Mucosa of descending colon (tissue), 3 donors: ENCODE results near the gene PAQR7. TPM values are rescaled to one million over a fixed set of nuclear protein-coding genes. Genes with fewer than 3 reads are reported as not detected.

Experiments used
- ATAC-seq: fragments of 200-7000 bp; cut with Tn5 transposase; one replicate; pipeline ENCODE4 v1.9.1; 2020; ENCODE audit warnings: mild to moderate bottlenecking, moderate library complexity
- DNase-seq, 3 donors: peaks; one replicate each; pipeline ENCODE4 v3.0.0-alpha.2; 2020
- H3K36me3 ChIP-seq: fragments of 200-600 bp; one replicate; pipeline ENCODE4 v1.8.0; 2021; ENCODE audit warnings: low read depth, mild to moderate bottlenecking
- H3K4me1 ChIP-seq: fragments of 200-600 bp; one replicate; pipeline ENCODE4 v1.8.0; 2021; ENCODE audit warnings: low read depth, mild to moderate bottlenecking
- H3K4me3 ChIP-seq: fragments of 200-600 bp; one replicate; pipeline ENCODE4 v1.8.0; 2021; ENCODE audit warnings: mild to moderate bottlenecking
- H3K9me3 ChIP-seq: fragments of 200-600 bp; one replicate; pipeline ENCODE4 v1.8.0; 2021; ENCODE audit warnings: mild to moderate bottlenecking
- intact Hi-C, 2 donors: fragments of 100-400 bp; cut with DNase I in 1 of 2; cut with micrococcal nuclease in 1 of 2; formaldehyde crosslinking; loops; one replicate each; pipeline versions ENCODE4 v1.11.0 to v1.11.1; 2022; cut with DNase I, micrococcal nuclease
- total RNA-seq, 3 donors: library from RNA; stranded (reverse); fragmentation: NEBNext Ultra II Directional in 2 of 3; extraction: Animal tissue kit (Norgen Biotek cat#: 25700) in 2 of 3; gene quantifications; one replicate each; pipeline versions ENCODE4 v1.2.1 to v1.2.4, GENCODE V29; 2021 to 2023
- TF ChIP-seq, protein P1 (sequence below): fragments of 200-600 bp; IDR thresholded peaks from one replicate; pipeline ENCODE4 v1.8.0; 2022; ENCODE audit warnings: antibody characterized with exemption, mild to moderate bottlenecking
- donor health status: DM: no; HTN: no; CAD: no; lungs with moderate emphysema.
- donor health status: DM: no; HTN: no; CAD: no.
- donor health status: DM: no; HTN: yes; CAD: no.

Gene PAQR7
- total RNA-seq, 3 donors from 2014 or later: 2.5 to 7.7 (median 2.7) TPM

DNA sequence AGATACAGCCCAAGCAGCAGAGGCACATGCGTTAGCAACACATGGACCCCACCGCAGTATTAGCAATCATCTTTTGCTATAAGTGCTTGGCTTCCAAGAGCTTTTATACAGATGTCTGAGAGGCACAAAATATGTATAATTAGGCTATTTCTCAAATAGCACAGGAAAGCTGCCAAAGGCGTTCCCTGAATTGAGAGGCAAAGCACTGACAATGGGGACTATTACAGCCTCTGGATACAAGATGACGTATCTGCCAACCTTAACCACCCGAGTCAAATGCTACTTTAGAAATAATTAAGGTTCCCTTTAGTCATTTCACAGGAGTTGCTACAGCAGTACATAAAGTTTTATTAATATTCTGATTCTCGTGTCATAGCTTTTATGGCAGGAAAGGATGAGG lies 24.3 kb upstream of the PAQR7 start:
- no peak overlapping the region for H3K4me3 ChIP-seq
- TF ChIP-seq, protein P1, sequence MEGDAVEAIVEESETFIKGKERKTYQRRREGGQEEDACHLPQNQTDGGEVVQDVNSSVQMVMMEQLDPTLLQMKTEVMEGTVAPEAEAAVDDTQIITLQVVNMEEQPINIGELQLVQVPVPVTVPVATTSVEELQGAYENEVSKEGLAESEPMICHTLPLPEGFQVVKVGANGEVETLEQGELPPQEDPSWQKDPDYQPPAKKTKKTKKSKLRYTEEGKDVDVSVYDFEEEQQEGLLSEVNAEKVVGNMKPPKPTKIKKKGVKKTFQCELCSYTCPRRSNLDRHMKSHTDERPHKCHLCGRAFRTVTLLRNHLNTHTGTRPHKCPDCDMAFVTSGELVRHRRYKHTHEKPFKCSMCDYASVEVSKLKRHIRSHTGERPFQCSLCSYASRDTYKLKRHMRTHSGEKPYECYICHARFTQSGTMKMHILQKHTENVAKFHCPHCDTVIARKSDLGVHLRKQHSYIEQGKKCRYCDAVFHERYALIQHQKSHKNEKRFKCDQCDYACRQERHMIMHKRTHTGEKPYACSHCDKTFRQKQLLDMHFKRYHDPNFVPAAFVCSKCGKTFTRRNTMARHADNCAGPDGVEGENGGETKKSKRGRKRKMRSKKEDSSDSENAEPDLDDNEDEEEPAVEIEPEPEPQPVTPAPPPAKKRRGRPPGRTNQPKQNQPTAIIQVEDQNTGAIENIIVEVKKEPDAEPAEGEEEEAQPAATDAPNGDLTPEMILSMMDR: no peak
- DNase-seq (no peak), ATAC-seq (no peak)
- intact Hi-C loops: loop anchor here (5.0 kb wide), 1 partner anchor 98 kb away; the partner anchor contains the start of gene PAFAH2 (in 2 of the 2)
- no peaks in the 10 kb centered on the region for H3K9me3 ChIP-seq
- no peaks in the 10 kb centered on the region for H3K36me3 ChIP-seq
- peaks cover 4% of the 10 kb centered on the region for H3K4me1 ChIP-seq

DNA sequence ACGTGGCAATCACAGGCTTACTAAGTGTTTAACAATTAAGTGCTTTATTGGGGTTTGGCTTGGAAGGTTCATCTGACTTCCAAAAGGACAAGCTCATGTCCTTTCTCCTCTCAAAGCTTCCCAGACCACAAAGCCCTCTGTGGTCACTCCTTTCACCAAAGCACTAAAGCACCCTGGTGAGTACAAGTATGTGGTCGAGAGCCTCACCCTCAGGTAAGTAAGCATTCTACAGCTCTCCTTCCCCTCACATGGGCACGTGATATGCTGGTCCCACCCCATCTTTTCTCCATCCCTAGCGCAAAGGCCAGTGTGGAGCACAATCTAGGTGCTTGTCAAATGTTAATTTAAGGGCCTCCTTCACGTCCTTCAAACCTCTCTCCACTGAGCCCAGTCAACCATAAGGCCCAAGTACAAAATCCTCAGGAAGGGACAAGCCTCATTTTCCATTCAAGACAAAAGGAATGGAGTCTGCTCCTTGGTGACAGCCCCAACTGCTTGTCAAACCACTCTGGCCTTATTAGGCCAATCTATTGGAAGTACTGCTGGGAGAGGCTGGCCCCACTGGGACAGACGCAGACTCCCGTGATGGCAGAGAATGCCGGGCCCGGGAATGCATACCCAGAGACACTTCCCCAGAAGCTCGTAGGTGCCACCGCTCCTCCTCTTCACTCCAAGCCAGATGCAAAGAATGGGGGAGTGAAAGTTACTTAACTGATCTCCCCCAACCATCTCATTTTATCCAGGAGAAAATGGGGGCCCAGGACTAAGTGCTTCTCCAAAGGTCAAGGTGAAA lies 22.9 kb upstream of the PAQR7 start:
- TF ChIP-seq, protein P1: no peak
- Histone ChIP-seq H3K36me3 (no peaks in the 10 kb centered on the region), H3K9me3 (no peaks in the 10 kb centered on the region), H3K4me1 (peaks cover 4% of the 10 kb centered on the region), H3K4me3 (no peak overlapping the region)
- ATAC-seq (no peak), DNase-seq (no peak)
- intact Hi-C loops: loop anchor here (5.0 kb wide), 1 partner anchor 99 kb away; the partner anchor contains the start of gene PAFAH2 (in 2 of the 2)

DNA sequence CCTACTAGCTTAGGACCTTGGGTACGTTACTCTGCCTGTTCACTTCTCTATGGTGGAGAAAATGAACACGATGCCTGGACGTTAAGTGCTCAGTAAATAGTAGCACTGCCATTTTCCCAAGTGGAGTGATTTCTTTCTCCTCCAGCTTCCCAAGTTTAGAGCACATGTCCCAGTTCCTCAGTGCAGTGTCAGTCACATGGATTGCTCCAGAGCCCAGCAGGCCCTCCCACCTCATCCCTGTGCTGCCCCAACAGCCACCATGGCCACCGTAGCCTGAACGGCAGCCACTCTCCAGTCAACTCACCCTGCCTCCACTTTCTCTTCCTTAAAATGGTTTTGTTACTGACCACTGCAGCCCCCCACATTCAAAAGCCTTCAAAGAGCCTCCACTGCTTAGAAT lies 22.2 kb upstream of the PAQR7 start:
- no peak for ATAC-seq
- Histone ChIP-seq H3K9me3 (no peaks in the 10 kb centered on the region), H3K4me1 (peaks cover 4% of the 10 kb centered on the region), H3K4me3 (no peak overlapping the region), H3K36me3 (no peaks in the 10 kb centered on the region)
- TF ChIP-seq, protein P1: no peak
- DNase-seq: no peak
- intact Hi-C loops: loop anchor here (5.0 kb wide), 1 partner anchor 100 kb away; the partner anchor contains the start of gene PAFAH2 (in 2 of the 2)

DNA sequence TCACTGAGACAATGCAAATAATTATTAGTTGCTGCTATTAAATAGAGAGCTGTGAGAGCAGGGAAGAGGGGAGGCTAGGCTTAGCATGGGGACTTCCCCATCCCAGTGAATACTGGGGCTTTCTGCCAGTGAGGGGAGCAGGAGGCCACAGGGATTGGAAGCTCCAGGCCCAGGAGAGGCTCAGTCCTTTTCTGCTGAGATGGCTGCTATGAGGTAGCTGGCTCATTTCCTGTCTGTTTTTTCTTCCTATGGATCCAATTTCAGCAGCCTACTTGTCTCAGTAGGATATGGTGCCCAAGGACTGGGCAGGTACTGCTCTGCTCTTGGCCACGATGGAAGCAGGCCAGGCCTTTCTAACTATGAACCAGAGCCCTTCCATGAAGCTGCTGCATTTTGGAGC lies 20.8 kb upstream of the PAQR7 start:
- intact Hi-C loops: loop anchor here (5.0 kb wide), 1 partner anchor 101 kb away; the partner anchor contains the start of gene PAFAH2 (in 2 of the 2)
- Histone ChIP-seq H3K9me3 (no peaks in the 10 kb centered on the region), H3K36me3 (no peaks in the 10 kb centered on the region), H3K4me3 (no peak overlapping the region), H3K4me1 (peaks cover 4% of the 10 kb centered on the region)
- TF ChIP-seq, protein P1: no peak
- DNase-seq (no peak), ATAC-seq (no peak)

DNA sequence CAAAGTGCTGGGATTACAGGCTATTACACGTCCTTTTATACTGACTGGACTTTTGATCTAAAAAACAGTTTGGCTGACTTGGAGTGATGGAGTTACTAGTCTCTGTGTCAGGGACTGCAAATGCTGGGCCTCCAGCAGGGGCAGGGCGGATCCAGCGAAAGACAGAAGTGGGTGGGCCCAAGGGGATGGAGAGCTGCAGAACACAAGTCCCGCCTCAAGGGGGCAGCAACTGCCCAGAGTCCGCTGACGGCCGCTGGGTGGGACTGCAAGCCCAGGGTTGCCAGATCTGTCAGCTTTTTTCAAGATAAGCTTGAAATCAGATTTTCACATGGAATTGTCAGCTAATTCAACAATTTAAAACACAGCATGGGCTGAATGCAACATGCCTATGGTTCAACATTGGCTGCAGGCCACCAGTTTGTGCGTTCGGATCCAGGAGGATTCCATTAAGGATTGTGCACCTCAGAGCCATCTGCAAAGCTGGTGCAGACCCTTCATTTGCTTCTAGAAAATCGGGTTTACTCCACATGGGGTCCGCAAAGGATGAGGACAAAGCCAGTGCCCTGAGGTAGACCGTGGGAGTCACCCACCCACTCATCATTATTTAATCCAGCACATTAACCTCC lies 20.0 kb upstream of the PAQR7 start:
- TF ChIP-seq, protein P1: peak; percentile 94
- Histone ChIP-seq H3K36me3 (no peaks in the 10 kb centered on the region), H3K9me3 (no peaks in the 10 kb centered on the region), H3K4me3 (no peak overlapping the region), H3K4me1 (peaks cover 6% of the 10 kb centered on the region)
- peak; percentile 88 to 92 (median 90) for DNase-seq
- intact Hi-C loops: loop anchor here (5.0 kb wide), 1 partner anchor 102 kb away; the partner anchor contains the start of gene PAFAH2 (in 2 of the 2)
- peak; percentile 95 for ATAC-seq
